DMS53 treated with DMSO at 0.1 percent for 48 hours (cell line): ENCODE data around the gene IL25.
"Not testable (repeated sequence)": the region's sequence is repeated elsewhere in the genome, so short reads cannot be mapped to it uniquely, and the experiment has no call there.

Experiments
- DNase-seq: peaks from one replicate; lab custom pipeline; 2025; ENCODE audit not compliant: unreplicated experiment; lab: John Stamatoyannopoulos, UW

The IL25 gene

DNA sequence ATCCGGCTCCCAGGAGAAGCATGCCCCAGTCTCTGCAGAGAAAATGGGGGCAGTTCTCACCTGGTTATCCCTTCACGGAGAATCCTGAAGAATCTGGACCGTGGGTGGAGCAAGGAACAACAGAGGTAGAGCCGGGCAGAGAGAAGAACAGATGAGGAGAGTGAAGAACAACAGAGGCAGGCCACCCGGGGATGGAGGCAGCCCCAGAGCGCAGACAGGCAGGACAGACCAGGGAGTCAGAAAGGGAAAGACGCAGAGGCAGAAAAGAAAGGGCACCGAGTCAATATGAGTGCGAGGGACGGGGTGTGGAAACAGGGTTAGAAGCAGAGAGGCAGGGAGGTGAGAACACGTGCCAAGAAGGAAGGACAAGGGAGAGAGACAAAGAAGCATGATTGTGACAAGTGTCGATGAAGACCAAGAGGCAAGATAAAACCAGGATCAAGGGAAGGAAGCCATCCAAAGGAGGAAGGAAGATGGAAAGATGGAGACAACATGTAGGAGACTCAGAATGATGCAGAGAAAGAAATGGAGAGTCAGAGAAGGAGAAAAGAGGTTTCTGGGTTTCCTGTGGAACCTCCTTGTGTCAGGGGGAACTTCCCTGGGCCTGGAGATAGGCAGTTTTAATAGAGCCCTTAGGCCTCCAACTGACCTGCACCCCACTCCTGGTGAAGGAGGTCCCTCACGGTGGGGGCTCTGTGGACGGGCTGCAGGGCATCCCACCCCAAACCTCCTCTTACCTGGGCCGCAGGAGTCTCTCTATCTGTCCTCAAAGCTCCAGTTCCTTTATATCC, 35.1 kb downstream of the IL25 start, which contains the start of gene MYH6:
Gene MYH6 (minus strand): TSS at position 758 of the 791 bp plus-strand sequence. CDS start 1,050 bp downstream, outside the sequence.
- no peak for DNase-seq

DNA sequence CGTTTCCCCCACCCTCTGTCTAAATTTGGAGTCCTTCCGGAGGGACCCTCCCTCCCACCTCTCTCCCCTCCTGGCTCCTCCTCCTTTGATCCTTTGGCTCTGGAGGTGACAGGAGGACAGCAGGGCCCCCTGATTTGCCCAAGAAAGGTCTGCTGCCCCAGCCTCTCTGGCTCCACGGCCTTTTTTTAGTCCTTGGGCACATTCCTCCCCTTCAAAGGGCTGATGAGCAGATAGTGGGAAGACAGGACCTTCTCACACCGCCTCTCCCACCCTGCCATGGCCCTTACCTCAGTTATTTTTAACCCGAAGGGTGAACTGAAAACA, 35.7 kb downstream of the IL25 start:
- DNase-seq, result no peak

DNA sequence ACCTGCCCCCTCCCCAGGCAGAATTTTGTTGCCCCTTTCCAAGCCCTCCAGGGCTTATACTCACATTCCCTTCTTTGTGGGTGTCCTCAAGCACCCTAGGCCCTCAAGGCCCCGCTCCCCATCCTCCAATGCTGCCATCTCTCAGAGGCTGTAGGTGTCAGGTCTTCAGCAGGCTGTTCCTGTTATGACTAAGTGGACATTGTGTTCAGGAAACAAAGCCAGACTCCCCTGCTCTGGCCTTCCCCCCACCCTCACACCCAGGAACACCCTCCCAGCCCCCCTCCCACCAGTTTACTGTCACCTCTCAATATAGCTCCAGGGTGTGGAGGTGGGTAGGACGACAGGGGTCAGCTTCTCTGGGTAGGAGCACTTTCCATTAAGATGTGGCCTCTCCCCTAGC, 36.9 kb downstream of the IL25 start:
- no peak for DNase-seq

DNA sequence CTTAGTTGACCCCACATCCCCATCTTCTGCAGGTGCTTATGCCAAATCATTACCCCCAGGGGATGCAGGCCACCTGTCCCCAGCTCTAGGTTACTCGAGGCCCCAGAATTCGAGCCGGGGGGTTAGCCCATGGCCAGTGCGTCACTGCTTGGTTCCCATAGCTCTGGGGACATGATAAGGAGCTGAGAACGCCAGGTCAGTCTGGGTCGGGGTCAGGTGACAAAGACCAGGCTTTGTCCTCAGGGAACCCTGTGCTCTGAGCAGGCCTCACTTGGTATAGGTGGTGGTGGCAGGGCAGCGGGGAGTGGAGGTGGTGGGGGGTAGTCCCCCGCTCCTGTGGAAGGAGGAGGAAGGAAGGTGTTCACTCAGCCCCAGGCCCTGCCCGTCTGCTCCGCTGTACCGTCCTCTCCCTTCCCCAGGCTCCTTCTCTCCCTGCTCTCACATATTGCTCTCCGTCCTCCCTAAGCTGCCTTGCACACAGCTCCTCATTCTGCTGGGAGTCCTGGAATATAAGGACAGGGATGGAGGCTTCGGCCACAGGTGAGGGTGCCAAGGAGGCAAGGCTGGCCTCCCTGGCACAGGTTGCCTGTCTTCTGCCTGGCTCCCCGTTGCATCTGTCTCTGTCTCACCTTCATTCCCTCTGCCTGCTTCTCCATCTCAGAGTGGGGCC, 37.5 kb downstream of the IL25 start:
- no peak for DNase-seq

DNA sequence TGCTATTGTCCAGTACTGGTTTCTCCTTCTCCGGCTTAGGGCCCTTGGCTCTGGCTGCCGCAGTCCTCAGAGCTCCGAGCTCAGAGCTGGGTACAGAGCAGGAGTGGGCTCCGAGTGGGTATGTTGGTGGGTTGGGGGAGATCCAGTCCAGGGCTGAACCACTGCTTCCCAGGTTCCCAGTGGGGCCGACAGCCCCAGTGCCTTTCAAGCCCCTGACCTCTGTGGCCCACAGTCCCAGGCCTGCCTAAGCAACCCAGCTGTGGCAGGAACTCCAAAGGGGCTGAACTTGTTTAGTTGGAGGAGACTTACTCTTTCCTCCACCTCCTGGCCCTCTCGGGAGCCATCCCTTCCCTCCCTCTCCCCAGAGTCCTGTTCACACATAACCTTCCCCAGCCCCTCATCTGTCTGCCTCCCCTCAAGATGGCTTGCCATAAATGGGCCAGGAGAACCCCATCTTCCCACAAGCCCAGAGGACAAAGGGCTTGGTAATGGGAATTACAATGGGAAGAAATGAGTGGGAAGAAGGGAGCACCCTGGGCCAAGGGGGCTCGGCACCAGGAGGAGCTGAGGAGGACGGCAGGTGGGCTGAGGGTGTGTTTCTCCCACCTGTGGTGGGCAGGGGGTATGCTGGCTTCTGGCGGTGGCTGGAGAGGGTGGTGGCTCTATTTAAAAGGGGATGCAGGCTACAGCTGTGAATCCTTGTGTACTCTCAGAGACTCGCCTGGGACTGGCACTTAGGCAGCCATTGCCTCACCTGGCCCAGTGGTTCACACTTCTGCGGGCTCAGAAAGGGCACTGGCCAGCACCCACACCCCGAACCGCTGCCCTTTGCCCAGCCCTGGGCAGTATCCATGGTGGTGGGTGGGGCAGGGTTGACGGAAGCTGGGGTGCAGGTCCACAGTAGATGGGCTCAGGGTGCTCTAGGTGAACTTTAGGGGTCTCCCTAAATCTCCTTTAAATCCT, 39.2 kb downstream of the IL25 start:
- DNase-seq, result no peak

DNA sequence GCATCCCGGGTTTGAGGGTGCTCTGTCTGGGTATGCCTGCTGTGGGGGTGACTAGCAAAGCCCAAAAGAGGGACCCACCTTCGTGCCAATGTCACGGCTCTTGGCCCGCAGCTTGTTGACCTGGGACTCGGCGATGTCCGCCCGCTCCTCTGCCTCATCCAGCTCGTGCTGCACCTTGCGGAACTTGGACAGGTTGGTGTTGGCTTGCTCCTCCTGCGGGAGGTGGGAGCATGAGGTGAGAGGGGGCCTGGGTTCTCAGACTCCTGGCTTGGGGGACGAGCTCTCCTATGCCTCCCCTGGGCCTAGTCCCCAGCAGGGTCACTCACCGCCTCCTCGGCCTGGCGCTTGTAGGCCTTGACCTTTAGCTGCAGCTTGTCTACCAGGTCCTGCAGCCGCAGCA, 41.1 kb downstream of the IL25 start:
- no peak for DNase-seq

DNA sequence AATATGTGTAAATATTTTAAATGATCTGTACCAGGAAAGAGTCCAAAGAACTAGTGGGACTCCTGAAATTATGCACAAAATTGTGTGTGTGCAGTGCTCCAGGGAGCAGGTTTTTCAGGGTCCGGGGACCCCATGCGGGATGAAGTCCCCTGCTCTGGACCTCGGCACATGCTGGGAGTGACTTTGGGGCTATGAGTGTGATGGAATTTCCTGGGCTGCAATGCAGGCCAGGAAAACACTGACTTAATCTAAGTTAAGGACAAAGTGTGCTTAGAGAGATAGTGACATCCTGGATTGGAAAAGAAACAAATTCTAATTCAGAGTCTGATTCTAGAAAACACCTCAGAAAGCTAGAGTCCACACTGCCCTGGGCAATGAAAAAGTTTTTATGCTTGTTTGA, 41.6 kb downstream of the IL25 start:
- DNase-seq, result no peak

DNA sequence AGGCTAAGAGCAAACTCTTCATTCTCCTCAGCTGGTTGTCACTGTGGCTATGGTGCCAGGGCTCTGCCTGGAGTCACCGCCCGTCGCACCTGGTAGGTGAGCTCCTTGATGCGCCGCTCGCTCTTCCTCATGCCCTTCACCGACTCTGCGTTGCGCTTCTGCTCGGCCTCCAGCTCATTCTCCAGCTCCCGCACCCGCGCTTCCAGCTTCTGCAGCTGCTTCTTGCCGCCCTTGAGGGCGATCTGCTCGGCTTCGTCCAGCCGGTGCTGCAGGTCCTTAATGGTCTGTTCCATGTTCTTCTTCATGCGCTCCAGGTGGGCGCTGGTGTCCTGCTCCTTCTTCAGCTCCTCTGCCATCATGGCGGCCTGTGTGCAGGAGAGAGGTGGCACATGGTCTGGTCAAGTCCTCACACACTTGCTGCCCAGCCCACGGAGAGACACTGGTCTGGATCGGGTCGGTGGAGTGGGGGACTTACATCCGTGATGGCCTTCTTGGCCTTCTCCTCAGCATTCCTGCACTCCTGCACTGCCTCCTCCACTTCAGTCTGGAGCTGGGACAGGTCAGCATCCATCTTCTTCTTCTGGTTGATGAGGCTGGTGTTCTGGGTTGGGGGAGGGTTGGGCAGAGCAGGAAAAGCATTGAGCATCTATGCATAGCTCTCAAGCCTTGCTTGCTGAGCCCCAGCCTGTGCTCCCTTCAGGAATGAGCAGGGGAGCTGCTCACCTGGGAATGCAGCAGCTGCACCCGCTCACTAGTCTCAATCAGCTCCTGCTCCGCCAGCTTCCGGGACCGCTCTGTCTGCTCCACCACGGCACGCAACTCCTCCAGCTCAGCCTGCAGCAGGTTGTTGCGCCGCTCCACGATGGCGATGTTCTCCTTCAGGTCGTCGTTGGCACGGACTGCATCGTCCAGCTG, 42.6 kb downstream of the IL25 start:
- DNase-seq, result no peak

DNA sequence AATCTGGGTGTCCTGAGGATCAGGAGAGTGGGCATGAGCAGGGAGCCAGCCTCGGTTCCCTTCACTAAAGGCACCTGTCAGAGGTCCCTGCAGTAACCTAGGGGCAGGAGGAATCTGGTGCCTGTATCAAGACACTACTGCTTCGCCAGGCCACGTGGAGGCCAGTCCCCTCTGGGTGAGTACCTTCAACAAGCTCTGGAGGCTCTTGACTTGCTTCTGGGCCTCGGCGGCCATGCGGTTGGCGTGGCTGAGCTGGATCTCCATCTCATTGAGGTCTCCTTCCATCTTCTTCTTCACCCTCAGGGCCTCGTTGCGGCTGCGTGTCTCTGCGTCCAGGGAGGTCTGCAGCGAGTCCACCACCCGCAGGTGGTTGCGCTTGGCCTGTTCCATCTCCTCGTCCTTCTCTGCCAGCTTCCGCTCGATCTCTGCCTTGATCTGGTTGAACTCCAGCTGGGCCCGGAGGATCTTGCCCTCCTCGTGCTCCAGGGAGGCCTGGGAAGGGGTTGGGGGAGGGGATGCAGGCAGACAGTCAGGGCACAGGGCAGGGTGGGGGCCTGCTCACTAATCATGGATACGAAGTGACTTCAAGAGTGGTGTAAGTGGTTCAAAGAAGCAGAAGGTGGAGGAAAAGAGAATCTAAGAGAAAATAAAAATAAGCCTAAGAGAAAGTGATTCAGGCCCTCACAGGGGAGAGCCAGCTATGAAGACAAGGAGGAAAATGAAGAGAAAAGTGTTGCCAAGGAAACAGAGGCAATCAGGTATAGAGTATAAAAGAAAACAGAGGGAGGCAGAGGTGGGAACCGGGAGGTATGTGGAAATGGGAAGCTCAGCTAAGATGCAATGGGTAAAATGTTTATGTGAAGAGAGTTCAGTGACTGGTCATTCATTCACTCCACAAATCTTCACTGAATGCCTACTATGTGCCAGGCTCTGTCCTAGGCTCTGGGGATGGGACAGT, 43.5 kb downstream of the IL25 start:
- DNase-seq, result no peak

DNA sequence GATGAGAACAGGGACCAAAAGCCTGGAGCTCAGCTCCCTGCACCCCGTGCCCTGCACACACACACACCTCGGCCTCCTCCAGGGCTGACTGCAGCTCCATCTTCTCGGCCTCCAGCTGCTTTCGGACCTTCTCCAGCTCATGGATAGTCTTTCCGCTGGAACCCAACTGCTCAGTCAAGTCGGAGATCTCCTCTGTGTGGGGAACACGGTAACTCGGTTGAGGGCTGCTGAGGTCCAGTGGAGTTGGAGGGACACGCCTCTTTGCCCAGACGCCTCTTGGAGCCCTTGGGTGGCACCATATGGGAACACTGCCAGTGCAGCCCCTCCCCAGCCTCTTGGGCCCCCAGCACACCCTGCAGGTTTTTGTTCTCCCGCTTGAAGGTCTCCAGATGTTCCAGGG, 44.2 kb downstream of the IL25 start:
- no peak for DNase-seq

DNA sequence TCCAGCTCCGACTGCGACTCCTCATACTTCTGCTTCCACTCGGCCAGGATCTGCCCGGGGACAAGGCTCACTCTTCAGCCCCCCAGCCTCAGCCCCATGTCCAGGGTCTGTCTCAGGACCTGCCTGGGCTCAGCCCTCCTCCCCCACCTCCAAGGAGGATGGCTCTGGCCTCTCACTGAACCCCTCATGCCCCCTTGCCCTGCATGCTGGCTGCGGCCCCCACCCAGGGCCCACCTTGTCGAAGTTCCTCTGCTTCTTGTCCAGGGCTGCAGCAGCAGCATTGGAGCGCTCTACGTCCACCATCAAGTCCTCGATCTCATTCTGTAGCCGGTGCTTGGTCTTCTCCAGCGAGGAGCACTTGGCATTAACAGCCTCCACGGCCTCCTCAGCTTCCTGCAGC, 44.7 kb downstream of the IL25 start:
- not testable (repeated sequence) for DNase-seq

DNA sequence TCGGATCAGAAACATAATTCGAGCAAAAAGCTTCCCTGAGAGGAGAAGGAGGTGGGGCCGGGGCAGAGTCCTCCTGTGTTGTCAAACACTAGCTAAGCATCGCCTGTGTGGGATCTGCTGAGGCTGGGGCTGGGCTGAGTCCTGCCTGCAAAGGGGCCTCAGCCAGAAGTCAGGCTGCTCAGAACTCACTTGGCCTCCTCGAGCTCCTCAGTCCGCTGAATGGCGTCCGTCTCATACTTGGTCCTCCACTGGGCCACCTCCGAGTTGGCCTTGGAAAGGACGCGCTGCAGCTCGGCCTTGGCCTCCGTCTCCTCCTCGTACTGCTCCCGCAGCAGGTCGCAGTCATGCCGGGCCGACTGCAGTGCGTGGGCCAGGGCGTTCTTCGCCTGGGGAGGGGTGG, 45.4 kb downstream of the IL25 start:
- no peak for DNase-seq

DNA sequence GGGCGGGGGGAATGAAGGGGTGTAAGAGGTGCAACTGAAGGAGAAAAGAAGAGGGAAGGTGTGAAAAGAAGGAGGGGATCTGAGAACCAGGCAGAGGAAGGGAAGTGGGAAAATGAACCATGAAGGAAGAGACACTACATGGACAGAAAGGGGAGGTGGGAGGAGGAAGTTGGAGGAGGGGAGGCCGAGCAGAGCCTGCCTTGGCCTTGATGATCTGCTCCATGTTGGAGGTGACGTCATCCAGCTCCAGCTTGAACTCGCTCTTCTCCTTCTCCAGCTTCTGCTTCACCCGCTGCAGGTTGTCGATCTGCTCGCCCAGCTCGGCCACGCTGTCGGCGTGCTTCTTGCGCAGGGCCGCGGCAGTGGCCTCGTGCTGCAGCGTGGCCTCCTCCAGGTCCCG, 47.0 kb downstream of the IL25 start:
- DNase-seq, result not testable (repeated sequence)

DNA sequence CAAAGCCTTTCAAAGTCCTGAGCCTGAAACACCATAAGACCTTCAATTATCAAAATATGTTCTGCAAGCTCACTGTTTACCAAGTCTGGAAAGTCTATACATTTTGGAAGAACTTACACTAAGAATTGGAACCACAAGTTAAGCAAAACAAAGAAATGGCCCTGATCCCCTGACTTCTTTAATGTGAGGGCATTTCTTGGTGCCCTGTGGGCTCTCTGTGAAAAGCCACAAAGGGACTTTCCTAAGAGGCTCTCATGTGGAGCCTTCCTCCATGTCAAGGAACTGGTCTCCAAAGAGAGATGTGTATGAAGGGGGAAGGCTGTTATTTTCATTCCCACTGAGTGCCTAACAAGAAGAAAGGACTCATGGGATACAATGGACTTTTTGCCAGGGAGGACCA, 49.0 kb downstream of the IL25 start:
- no peak for DNase-seq

DNA sequence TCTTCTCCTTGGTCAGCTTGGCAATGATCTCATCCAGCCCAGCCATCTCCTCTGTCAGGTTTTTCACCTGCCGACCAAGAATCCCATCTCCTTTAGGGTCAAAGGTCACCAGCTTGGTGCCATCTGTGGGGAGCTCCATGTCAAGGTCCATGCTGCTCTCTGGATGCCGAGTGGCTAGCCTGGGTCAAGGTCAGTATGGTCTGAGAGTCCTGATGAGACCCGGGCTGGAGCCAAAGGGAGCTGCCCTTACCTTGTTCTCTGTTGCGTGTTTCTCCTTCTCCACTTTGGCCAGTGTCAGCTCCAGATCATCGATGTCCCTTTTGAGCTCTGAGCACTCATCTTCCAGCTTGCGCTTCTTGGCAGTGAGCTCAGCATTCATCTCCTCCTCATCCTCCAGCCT, 51.0 kb downstream of the IL25 start:
- no peak for DNase-seq

DNA sequence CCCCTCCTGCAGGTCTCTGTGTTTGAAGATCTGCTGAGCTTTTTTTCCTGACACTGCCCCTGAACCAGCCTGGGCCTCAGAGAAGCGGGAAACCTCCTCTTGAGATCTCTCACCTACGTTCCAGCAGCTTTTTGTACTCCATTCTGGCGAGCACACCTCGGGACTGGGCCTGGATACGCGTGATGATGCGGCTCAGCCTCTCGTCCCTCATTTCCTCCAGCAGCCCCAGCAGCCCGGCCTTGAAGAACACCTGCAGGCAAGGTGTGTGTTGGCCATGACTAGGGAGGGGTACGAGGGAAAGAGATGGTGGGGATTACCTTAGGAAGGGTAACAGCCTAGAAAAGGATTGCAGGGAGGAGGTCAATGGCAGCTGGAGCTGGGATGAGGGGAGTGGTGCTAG, 52.6 kb downstream of the IL25 start:
- DNase-seq, result no peak

DNA sequence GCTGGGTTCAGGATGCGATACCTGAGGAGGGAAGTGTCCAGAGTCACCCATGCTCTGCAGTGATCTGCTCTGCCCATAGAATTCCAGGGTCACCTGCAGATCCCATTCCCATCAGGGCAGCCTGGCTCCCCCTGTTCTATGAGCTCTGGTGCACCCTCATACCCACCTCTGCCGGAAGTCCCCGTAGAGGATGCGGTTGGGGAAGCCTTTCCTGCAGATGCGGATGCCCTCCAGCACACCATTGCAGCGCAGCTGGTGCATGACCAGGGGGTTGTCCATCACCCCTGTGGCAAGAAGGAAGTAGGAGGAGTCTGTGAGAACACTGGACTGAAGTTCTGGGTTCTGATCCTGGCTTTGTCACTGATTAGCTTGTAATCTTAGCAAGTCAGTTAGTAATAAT, 53.2 kb downstream of the IL25 start:
- DNase-seq, result not testable (repeated sequence)
